22Rv1 (cell line): ENCODE results near the gene S100A3.

Experiments used
- H3K27ac ChIP-seq: fragments of 450-650 bp; 2 replicates; pipeline ENCODE4 v1.5.1; 2017
- ZFX ChIP-seq: fragments of 450-650 bp; IDR thresholded peaks from 2 replicates; pipeline ENCODE4 v1.6.1; 2017; ENCODE audit warnings: antibody characterized with exemption, borderline replicate concordance
- TF ChIP-seq, protein P1 (sequence below): fragments of 450-650 bp; IDR thresholded peaks from 2 replicates; pipeline ENCODE4 v1.5.1; 2017; ENCODE audit warnings: mild to moderate bottlenecking

S100A3 gene

DNA sequence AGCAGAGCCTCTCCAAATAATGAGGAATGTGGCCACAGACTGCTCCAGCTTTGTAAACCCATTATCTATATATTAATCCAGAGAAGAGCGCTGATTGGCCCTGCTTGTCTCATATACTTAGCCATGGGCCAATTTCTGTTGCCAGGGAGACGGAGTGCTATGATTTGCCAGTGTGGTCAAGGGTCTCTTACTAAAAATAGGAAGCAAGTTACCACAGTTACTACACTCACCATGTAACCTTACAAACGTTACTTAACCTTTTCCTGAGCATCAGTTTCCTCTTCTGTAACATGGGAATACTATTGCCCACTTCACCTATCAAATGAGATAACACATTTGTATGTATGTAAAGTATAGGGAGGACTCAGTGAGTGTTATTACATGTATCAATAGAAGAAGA lies 24.3 kb upstream of the S100A3 start:
- TF ChIP-seq, protein P1, sequence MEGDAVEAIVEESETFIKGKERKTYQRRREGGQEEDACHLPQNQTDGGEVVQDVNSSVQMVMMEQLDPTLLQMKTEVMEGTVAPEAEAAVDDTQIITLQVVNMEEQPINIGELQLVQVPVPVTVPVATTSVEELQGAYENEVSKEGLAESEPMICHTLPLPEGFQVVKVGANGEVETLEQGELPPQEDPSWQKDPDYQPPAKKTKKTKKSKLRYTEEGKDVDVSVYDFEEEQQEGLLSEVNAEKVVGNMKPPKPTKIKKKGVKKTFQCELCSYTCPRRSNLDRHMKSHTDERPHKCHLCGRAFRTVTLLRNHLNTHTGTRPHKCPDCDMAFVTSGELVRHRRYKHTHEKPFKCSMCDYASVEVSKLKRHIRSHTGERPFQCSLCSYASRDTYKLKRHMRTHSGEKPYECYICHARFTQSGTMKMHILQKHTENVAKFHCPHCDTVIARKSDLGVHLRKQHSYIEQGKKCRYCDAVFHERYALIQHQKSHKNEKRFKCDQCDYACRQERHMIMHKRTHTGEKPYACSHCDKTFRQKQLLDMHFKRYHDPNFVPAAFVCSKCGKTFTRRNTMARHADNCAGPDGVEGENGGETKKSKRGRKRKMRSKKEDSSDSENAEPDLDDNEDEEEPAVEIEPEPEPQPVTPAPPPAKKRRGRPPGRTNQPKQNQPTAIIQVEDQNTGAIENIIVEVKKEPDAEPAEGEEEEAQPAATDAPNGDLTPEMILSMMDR = no peak
- TF ChIP-seq ZFX = no peak
- no peak overlapping the region for H3K27ac ChIP-seq

DNA sequence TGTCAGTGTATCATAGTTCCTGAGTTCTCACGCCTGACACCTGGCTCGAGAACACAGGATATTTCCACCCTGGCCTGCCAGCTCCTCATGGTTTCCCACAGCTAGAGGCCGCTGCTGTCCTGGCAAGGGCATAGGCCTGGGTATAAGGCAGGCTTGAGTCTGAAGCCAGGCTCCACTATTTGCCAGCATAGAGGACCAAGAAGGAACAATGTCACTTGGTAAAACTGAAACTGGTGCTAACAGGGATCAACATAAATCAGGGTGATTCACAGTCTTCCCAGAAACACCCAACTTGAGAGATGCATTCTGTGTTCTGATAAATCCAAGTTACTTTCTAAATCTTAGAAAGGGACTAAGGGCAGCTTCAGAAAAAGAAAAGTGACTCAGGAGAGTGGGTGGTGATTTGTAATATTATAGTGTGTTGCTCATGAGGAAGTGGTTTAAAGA lies 23.5 kb upstream of the S100A3 start:
- TF ChIP-seq, protein P1 = peak; percentile 86
- no peak for TF ChIP-seq ZFX
- H3K27ac ChIP-seq = no peak overlapping the region

DNA sequence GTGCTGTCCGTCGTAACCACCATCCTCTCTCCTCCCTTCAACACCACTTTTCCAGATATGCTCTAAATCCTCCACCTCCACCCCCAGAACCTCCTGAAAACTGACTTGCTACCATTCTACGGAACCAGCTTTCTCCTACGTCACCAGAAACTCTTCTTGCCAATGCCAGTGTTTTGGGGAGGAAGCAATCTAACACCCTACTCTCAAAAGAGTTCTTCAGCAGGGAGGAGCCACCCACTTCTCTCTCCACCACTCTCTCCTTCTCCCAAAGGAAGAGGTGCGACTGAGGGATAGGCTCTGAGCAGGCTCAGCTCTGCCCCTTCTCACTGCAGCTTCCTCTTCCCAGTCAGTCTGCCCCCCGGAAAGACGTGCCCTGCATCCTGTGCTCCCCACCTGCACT lies 22.6 kb upstream of the S100A3 start:
- TF ChIP-seq ZFX = no peak
- TF ChIP-seq, protein P1 = no peak
- H3K27ac ChIP-seq = no peak overlapping the region

DNA sequence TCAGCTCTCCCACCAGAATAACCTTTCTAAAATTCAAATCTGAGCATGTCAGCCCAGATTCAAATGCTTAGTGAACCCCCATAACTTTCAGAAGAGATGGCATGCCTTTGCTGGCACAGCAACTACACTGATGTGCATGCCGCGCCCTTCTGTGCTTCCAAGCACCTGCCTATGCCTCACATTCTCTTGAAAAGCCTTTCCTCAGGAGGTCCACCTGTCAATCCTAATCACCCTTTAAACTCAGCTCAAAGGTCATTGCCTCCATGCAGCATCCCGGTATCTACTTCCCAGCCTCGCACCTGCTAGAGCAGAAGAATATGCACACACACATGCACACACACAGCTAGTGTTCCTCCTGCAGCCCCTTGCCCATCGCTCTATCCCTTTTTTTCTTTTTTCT lies 21.8 kb upstream of the S100A3 start:
- H3K27ac ChIP-seq = no peak overlapping the region
- TF ChIP-seq ZFX = no peak
- TF ChIP-seq, protein P1 = no peak

DNA sequence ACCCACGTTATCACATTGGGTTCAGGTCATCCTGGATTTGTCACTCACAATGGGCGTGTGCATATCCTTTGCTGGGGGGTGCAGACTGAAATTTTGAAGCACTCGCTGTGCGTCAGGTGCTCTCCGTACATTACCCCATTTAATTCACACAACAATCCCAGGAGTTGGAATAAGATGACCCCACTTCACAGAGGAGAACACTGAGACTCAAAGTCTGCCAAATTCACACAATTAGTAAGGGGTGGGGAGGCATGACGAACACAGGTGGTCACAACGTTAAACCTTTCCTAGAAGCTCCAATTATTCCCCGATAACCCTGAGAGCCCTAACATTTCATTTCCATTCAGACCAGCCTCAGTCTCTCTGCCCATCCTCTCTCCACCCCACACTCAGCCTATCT lies 20.4 kb upstream of the S100A3 start:
- TF ChIP-seq ZFX = no peak
- TF ChIP-seq, protein P1 = no peak
- H3K27ac ChIP-seq = no peak overlapping the region

DNA sequence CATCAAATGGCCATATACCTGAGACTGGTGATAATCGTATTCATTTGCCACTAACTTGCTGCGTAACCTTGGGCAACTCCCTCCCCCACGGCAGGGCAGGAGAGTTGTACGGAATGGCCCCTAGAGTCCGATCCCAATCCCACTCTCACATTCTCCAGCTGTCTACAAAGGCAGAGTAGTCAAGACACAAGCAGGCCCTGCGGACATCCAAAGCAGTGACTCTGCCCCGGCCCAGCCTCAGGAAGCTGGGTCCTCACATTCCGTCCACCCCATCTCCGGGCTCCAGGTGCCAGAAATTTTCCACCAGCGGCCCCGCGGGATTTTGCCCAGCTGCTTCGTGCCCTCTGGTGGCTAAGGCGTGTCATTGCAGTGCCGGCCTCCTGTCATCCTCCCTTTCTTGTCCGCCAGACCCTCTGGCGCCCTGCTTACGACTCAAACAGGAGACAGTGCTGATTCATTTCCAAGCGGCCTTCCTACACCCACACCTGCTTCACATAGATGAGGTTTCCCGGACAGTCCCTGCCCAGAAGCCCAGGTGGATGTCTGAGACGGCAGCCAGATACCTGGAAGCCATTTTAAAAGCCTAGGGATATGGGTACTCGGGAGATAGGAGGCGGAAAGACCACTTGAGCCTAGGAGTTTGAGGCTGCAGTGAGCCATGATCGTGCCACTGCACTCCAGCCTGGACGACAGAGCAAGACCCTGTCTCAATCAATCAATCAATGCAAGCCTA lies 19.5 kb upstream of the S100A3 start:
- H3K27ac ChIP-seq = peak overlapping the region; percentile 55; the same call in 1 of the 2 replicates
- TF ChIP-seq, protein P1 = peak; percentile 99
- no peak for TF ChIP-seq ZFX

DNA sequence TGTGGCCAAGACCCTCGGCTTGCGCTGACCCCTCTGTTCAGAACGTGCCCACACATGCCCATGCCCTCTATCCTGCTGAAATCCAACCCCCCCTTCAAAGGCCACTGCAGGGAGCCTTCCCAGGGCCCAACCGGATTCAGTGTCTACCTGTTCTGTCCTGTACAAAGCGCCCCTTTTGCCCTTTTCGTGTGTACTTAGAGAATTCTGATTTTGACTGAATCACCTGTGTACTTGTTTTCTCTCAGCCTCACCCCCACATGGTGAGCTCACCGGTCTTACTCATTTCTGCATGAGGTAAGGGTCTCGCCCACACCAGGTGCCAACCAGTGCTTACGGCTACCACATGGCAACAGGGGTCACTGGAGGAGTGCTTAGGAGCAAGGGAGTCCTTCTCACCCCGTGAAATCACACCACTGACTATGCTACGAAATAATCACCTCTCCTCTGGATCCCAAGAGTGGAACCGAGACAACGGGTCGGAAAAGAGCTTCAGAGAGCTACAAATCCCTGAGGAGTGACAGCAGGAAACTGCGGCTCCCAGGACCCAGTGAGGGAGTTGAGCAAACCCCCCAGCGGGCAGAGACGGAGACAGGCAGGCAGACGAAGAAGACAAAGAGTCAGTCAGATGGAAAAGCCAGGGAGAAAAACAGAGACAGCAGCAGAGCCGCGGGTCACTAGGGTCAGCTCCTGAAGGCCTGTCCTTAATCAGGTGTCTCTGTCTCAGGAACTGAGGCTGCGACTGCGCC lies 18.7 kb upstream of the S100A3 start:
- H3K27ac ChIP-seq = peak overlapping the region; percentile 55; the same call in 1 of the 2 replicates
- TF ChIP-seq, protein P1 = no peak
- no peak for TF ChIP-seq ZFX
